Neuron (in vitro differentiated cells): ENCODE measurements around the gene NT5C3B.
"Not testable (repeated sequence)": the region's sequence is repeated elsewhere in the genome, so short reads cannot be mapped to it uniquely, and the experiment has no call there.

Experiments used
- H2AFZ ChIP-seq: one replicate; pipeline ENCODE4 v1.6.1; 2013; ENCODE audit warnings: low read depth, mild to moderate bottlenecking, inconsistent platforms, low read length, moderate library complexity
- H3K27me3 ChIP-seq: one replicate; pipeline ENCODE4 v1.6.1; 2013; ENCODE audit warnings: low read length; ENCODE audit not compliant: insufficient read depth
- H3K36me3 ChIP-seq: one replicate; pipeline ENCODE4 v1.6.1; 2013; ENCODE audit warnings: low read length; ENCODE audit not compliant: insufficient read depth
- H3K4me1 ChIP-seq: one replicate; pipeline ENCODE4 v1.6.1; 2013; ENCODE audit warnings: low read length; ENCODE audit not compliant: insufficient read depth
- H3K4me3 ChIP-seq: 2 replicates; pipeline ENCODE4 v1.5.1; 2013; ENCODE audit warnings: mild to moderate bottlenecking, low read length, moderate library complexity
- H3K9me3 ChIP-seq: one replicate; pipeline ENCODE4 v1.6.1; 2013; ENCODE audit warnings: low read length

Gene NT5C3B

GRCh38 chr17:41864498-41864835, 28.4 kb upstream of the NT5C3B start:
- H2AFZ ChIP-seq, result peak overlapping the region; percentile 73
- H3K4me3 ChIP-seq, result peak overlapping the region; percentile 82
- no peaks in the 10 kb centered on the region for H3K27me3 ChIP-seq
- H3K36me3 ChIP-seq, result peaks cover 21% of the 10 kb centered on the region
- peaks cover 26% of the 10 kb centered on the region for H3K4me1 ChIP-seq
- H3K9me3 ChIP-seq, result no peaks in the 10 kb centered on the region

GRCh38 chr17:41863074-41863848, 27.2 kb upstream of the NT5C3B start:
- peak overlapping the region; percentile 82 for H3K4me3 ChIP-seq
- peaks cover 11% of the 10 kb centered on the region for H3K36me3 ChIP-seq
- no peaks in the 10 kb centered on the region for H3K9me3 ChIP-seq
- no peaks in the 10 kb centered on the region for H3K27me3 ChIP-seq
- H3K4me1 ChIP-seq, result peaks cover 26% of the 10 kb centered on the region
- no peak overlapping the region for H2AFZ ChIP-seq

GRCh38 chr17:41860254-41860931, 24.4 kb upstream of the NT5C3B start:
- Histone ChIP-seq H3K4me3 (no peak overlapping the region), H3K27me3 (no peaks in the 10 kb centered on the region)

GRCh38 chr17:41851382-41851781, 15.3 kb upstream of the NT5C3B start:
- H2AFZ ChIP-seq, H3K4me3 ChIP-seq, H3K9me3 ChIP-seq, H3K27me3 ChIP-seq, H3K4me1 ChIP-seq: not testable (repeated sequence)
- H3K36me3 ChIP-seq, result peaks cover 38% of the 10 kb centered on the region

More at GRCh38 chr17:41860254-41860931, 24.4 kb upstream of the NT5C3B start:
- Histone ChIP-seq H3K4me1 (peaks cover 23% of the 10 kb centered on the region), H3K9me3 (no peaks in the 10 kb centered on the region), H2AFZ (no peak overlapping the region), H3K36me3 (no peaks in the 10 kb centered on the region)

- H2AFZ ChIP-seq, result no peak overlapping the region
- H3K36me3 ChIP-seq, result peaks cover 33% of the 10 kb centered on the region
- no peaks in the 10 kb centered on the region for H3K4me1 ChIP-seq
- H3K9me3 ChIP-seq, result no peaks in the 10 kb centered on the region
- H3K4me3 ChIP-seq, result no peak overlapping the region
- H3K27me3 ChIP-seq, result no peaks in the 10 kb centered on the region
Measured at GRCh38 chr17:41849251-41849990, 13.4 kb upstream of the NT5C3B start.

GRCh38 chr17:41848788-41849187, 12.8 kb upstream of the NT5C3B start:
- Histone ChIP-seq H3K36me3 (peaks cover 27% of the 10 kb centered on the region), H3K27me3 (no peaks in the 10 kb centered on the region), H3K9me3 (no peaks in the 10 kb centered on the region), H2AFZ (no peak overlapping the region), H3K4me1 (no peaks in the 10 kb centered on the region), H3K4me3 (no peak overlapping the region)

GRCh38 chr17:41844971-41845370, 8.9 kb upstream of the NT5C3B start:
- Histone ChIP-seq H3K9me3 (no peaks in the 10 kb centered on the region), H3K36me3 (peaks cover 2% of the 10 kb centered on the region), H3K4me3 (no peak overlapping the region), H2AFZ (no peak overlapping the region), H3K4me1 (no peaks in the 10 kb centered on the region), H3K27me3 (no peaks in the 10 kb centered on the region)

- not testable (repeated sequence) for H2AFZ ChIP-seq, H3K9me3 ChIP-seq, H3K4me3 ChIP-seq, H3K36me3 ChIP-seq, H3K4me1 ChIP-seq, H3K27me3 ChIP-seq
Measured at GRCh38 chr17:41840781-41841180, 4.7 kb upstream of the NT5C3B start.

GRCh38 chr17:41839448-41839847, 3.4 kb upstream of the NT5C3B start:
- H3K36me3 ChIP-seq, H2AFZ ChIP-seq, H3K27me3 ChIP-seq, H3K4me1 ChIP-seq, H3K4me3 ChIP-seq, H3K9me3 ChIP-seq: not testable (repeated sequence)

GRCh38 chr17:41837761-41838538, 1.9 kb upstream of the NT5C3B start, which contains the start of gene KLHL10:
TSS of gene KLHL10 (plus strand) at chr17:41837825. CDS start at chr17:41837933, 108 bp downstream.
- Histone ChIP-seq H3K9me3 (no peaks in the 10 kb centered on the region), H3K4me3 (peak within 1 kb of the TSS; percentile 81)

GRCh38 chr17:41836550-41837196, 641 bp upstream of the NT5C3B start:
- H2AFZ ChIP-seq, result peak overlapping the region; percentile 39

More at GRCh38 chr17:41837761-41838538, 1.9 kb upstream of the NT5C3B start, which contains the start of gene KLHL10:
- H3K27me3 ChIP-seq, result no peaks in the 10 kb centered on the region
- H3K4me1 ChIP-seq, result peaks cover 8% of the 10 kb centered on the region
- peak within 1 kb of the TSS; percentile 39 for H2AFZ ChIP-seq
- H3K36me3 ChIP-seq, result peaks cover 6% of the 10 kb centered on the region

GRCh38 chr17:41835214-41835799, 725 bp downstream of the NT5C3B start:
- Histone ChIP-seq H2AFZ (peak overlapping the region; percentile 70), H3K4me3 (peak overlapping the region; percentile 81), H3K27me3 (no peaks in the 10 kb centered on the region)

More at GRCh38 chr17:41836550-41837196, 641 bp upstream of the NT5C3B start:
- H3K4me1 ChIP-seq, result peaks cover 8% of the 10 kb centered on the region
- H3K9me3 ChIP-seq, result no peaks in the 10 kb centered on the region
- peaks cover 18% of the 10 kb centered on the region for H3K36me3 ChIP-seq
- H3K27me3 ChIP-seq, result no peaks in the 10 kb centered on the region
- peak overlapping the region; percentile 81 for H3K4me3 ChIP-seq

More at GRCh38 chr17:41835214-41835799, 725 bp downstream of the NT5C3B start:
- H3K9me3 ChIP-seq, result no peaks in the 10 kb centered on the region
- H3K4me1 ChIP-seq, result peaks cover 8% of the 10 kb centered on the region
- H3K36me3 ChIP-seq, result peaks cover 31% of the 10 kb centered on the region
